ENCODE results near the gene RYK. TPM values are rescaled to one million over a fixed set of nuclear protein-coding genes. Genes with fewer than 3 reads are reported as not detected.
A peak's percentile ranks its signal among the peaks of the same experiment; 100 is the strongest.

The RYK gene
- total RNA-seq, 1 donor from 2014 or later: 59.2 TPM

- Mint-ChIP-seq H3K9me3 (no peaks in the 10 kb centered on the region), H3K4me1 (ENCODE audit: unreplicated experiment) (no peaks in the 10 kb centered on the region), H3K27ac (no peak overlapping the region), H3K4me3 (no peak overlapping the region), H3K27me3 (no peaks in the 10 kb centered on the region), H3K36me3 (peaks cover 40% of the 10 kb centered on the region)
- no peak for TF ChIP-seq CTCF (conservative IDR thresholded peaks at IDR 0.05)
- no peak for DNase-seq (ENCODE audit: extremely low spot score, unreplicated experiment)
These were observed 95.2 kb downstream of the RYK start for GRCh38 chr3:134155446-134155845.

- Mint-ChIP-seq H3K9me3 (no peaks in the 10 kb centered on the region), H3K27me3 (no peaks in the 10 kb centered on the region), H3K4me3 (no peak overlapping the region), H3K4me1 (ENCODE audit: unreplicated experiment) (no peaks in the 10 kb centered on the region), H3K27ac (peak overlapping the region; percentile 43), H3K36me3 (peaks cover 43% of the 10 kb centered on the region)
- TF ChIP-seq CTCF (conservative IDR thresholded peaks at IDR 0.05): no peak
- DNase-seq (ENCODE audit: extremely low spot score, unreplicated experiment): no peak
These were observed 96.9 kb downstream of the RYK start for GRCh38 chr3:134153761-134154160.

- Mint-ChIP-seq H3K27me3 (no peaks in the 10 kb centered on the region), H3K9me3 (no peaks in the 10 kb centered on the region), H3K4me3 (no peak overlapping the region), H3K27ac (no peak overlapping the region), H3K36me3 (peaks cover 48% of the 10 kb centered on the region), H3K4me1 (ENCODE audit: unreplicated experiment) (peaks cover 5% of the 10 kb centered on the region)
- no peak for TF ChIP-seq CTCF (conservative IDR thresholded peaks at IDR 0.05)
- DNase-seq (ENCODE audit: extremely low spot score, unreplicated experiment): no peak
These were observed 100.2 kb downstream of the RYK start for GRCh38 chr3:134150476-134150875.

GRCh38 chr3:134149286-134149685, 101.4 kb downstream of the RYK start:
- TF ChIP-seq CTCF (conservative IDR thresholded peaks at IDR 0.05): no peak
- Mint-ChIP-seq H3K36me3 (peaks cover 36% of the 10 kb centered on the region), H3K27me3 (no peaks in the 10 kb centered on the region), H3K4me1 (ENCODE audit: unreplicated experiment) (peaks cover 17% of the 10 kb centered on the region), H3K4me3 (peak overlapping the region; percentile 8), H3K27ac (no peak overlapping the region), H3K9me3 (no peaks in the 10 kb centered on the region)
- no peak for DNase-seq (ENCODE audit: extremely low spot score, unreplicated experiment)

GRCh38 chr3:134148534-134148933, 102.1 kb downstream of the RYK start:
- no peaks in the 10 kb centered on the region for H3K9me3 Mint-ChIP-seq
- H3K36me3 Mint-ChIP-seq: peaks cover 36% of the 10 kb centered on the region
- DNase-seq (ENCODE audit: extremely low spot score, unreplicated experiment): no peak
- H3K4me1 Mint-ChIP-seq (ENCODE audit: unreplicated experiment): peaks cover 17% of the 10 kb centered on the region
- H3K4me3 Mint-ChIP-seq: no peak overlapping the region
- TF ChIP-seq CTCF (conservative IDR thresholded peaks at IDR 0.05): no peak
- no peak overlapping the region for H3K27ac Mint-ChIP-seq
- no peaks in the 10 kb centered on the region for H3K27me3 Mint-ChIP-seq

GRCh38 chr3:134147411-134147810, 103.2 kb downstream of the RYK start:
- Mint-ChIP-seq H3K27me3 (no peaks in the 10 kb centered on the region), H3K9me3 (no peaks in the 10 kb centered on the region), H3K27ac (no peak overlapping the region), H3K36me3 (peaks cover 31% of the 10 kb centered on the region), H3K4me3 (no peak overlapping the region), H3K4me1 (ENCODE audit: unreplicated experiment) (peaks cover 17% of the 10 kb centered on the region)
- TF ChIP-seq CTCF (conservative IDR thresholded peaks at IDR 0.05): no peak
- DNase-seq (ENCODE audit: extremely low spot score, unreplicated experiment): no peak
